LNCAP (cell line): ENCODE results near the gene DOCK2.

ENCODE experiments used
- TF ChIP-seq, protein P1 (sequence below): fragments of 450-650 bp; IDR thresholded peaks from 2 replicates; pipeline ENCODE4 v1.5.1; 2017; ENCODE audit warnings: mild to moderate bottlenecking

The DOCK2 gene

DNA sequence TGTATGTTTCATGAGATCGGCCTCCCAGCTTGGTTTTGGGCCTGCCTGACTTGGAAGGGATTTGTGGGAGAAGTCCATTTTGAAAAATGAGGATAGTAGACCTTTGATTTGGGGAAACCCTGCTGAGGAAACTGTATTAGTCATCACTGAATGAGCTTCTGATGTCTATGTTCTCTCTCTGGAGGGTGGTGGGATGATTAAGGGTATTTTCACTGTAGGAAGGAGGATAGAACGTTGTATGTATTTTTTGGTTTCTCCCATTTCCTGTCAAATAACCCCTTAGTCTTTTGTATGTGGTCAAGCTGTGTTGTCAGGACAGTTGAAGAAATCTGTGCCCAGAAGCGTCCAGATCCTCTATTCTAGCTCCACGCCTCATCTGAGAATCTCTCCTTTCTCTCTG is 191.3 kb downstream of the DOCK2 start:
- TF ChIP-seq, protein P1, sequence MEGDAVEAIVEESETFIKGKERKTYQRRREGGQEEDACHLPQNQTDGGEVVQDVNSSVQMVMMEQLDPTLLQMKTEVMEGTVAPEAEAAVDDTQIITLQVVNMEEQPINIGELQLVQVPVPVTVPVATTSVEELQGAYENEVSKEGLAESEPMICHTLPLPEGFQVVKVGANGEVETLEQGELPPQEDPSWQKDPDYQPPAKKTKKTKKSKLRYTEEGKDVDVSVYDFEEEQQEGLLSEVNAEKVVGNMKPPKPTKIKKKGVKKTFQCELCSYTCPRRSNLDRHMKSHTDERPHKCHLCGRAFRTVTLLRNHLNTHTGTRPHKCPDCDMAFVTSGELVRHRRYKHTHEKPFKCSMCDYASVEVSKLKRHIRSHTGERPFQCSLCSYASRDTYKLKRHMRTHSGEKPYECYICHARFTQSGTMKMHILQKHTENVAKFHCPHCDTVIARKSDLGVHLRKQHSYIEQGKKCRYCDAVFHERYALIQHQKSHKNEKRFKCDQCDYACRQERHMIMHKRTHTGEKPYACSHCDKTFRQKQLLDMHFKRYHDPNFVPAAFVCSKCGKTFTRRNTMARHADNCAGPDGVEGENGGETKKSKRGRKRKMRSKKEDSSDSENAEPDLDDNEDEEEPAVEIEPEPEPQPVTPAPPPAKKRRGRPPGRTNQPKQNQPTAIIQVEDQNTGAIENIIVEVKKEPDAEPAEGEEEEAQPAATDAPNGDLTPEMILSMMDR: no peak

DNA sequence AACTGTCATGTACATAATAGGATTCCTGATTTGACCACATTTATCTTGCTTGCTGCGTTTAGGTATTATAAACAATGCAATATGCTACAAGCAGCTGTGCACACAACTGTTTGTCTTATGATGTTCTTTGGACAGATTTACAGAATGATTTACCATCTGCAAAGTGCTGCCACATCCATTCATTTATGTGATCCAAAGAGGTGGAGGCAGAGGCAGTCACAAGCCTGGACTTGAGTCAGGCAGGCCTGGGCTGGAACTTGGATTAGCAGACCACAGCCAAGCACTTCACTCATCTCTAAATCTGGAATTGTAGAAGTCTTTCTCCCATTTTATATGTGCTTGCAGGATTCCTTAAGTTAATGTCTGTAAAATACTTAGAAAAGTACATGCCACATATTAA is 194.3 kb downstream of the DOCK2 start:
- TF ChIP-seq, protein P1: no peak

DNA sequence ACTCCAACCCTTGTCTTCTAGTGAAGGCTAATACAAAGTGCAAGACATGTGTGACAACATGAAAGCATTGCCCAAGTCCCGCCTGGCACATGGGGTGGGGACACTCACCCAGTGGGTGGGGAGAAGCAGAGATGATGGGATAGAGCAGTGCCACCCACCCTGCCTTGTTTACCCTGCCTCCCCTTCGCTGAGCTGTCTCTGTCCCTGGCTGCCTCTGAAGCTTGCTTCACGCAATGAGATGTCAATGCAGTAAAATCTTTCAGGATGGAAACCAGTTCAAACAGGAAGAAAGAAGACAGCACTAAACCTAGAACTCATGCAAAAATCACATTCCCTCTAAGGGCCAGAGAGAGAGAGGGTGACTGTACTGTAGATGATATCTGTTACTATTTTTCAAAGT is 195.2 kb downstream of the DOCK2 start:
- TF ChIP-seq, protein P1: no peak

DNA sequence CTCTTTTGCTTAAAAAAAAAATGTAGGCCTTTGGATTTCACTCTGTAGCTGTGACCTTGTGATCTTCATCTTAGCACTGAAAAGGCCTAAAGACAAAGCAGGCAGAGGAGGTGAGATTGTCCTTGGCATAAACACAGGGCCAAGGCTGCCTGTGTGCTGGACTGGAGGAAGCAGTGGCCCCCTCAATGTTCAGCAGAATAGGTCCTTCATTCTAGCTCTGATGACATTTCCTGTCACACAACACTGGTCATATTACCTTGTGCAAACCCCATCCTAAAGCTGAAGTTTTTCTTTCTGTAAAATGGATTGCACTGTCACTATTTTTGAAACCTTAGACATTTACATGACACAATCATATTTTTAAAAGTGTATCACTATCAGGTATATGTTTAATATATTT is 195.8 kb downstream of the DOCK2 start:
- TF ChIP-seq, protein P1: no peak

DNA sequence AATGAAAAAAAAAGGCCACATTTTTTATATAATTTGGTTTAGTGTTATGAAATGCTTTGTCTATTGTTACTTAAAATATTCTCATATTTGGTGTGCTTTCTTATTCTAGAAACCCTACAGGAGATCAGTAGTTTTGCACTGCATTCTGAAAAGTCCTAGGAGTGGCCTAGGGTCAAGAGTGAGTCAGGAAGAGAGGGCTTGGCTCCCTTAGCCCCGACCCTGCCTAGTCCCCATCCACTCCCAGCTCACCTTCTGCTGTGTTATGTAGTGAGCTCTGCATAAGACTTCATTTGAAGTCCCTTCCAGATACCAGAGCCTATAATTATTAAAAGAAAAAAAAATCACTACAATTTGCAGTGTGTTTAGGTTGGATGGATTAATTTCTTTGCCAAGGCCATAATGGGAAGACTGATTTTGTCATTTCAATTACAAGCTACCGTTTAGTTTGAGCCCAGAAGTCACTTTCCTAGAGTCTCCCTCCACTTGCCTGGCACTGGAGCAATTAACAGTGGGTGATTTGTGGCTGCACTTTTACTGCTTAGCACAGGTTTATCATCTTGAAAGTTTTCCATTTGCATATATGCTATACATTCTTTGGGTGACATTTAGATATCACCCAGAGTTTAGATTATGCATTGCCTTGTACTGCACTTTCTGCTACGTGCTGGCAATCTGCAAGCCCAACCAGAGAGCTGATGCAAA is 199.9 kb downstream of the DOCK2 start:
- TF ChIP-seq, protein P1: no peak

DNA sequence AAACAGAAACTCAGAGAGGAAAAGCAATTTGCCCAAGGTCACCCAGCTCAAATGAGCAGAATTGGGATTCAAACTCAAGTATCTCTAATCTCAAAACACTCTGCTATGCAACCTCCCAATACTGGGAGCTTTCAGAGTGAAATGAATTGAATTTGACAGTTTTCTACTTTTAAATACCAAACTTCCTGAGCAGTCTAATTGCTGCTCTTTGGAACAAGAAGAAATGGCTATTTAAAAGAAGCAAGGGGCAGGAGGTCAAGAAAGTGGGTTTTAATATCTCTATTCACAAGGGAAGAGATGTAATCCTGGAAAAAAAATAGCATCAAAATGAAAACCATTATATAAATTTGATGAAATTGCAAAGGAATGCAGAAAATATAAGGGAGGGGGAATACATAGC is 200.6 kb downstream of the DOCK2 start:
- TF ChIP-seq, protein P1: no peak

DNA sequence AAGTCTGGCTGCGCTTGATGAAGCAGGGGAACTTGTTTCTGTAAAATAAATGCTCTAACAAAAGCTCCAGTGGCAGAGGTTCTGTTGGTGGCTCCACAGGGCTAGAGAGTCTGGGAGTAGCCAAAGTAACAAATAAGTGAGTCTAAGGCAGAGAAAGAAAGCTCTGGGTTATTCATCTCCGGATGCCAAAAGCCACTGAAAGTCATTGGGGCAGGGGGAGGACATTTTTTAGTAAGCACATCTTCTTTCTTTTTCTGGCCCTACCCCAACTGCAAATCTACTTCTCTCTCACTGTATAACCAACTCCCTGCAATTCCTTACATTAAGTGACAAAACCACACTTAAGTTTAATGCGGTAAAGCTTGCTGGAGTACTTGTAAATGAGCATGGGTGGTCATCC is 201.6 kb downstream of the DOCK2 start:
- TF ChIP-seq, protein P1: no peak

DNA sequence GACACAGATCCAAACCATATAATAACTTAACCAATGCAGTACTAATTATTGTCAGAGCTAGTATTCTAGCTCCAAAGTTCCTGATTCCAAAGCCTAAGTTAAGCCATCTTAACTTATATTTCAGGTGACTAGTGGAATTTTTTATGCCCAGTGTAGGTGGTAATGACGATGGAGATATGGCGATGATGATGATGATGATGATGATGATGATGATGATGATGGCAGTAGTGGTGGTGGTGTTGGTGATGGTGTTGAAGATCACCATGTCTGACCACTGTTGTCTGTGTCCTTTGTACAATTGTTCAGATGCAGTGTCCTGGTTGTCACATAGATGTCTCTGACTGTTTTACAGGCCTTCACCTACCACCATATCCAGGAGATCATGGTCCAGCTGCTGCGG is 203.3 kb downstream of the DOCK2 start:
- TF ChIP-seq, protein P1: no peak
